Liver (tissue), 9 donors: Measurements from ENCODE around the gene CTSW. TPM values are rescaled to one million over a fixed set of nuclear protein-coding genes. Genes with fewer than 3 reads are reported as not detected.

ENCODE experiments used
- DNase-seq: peaks from one replicate; pipeline ENCODE4 v3.0.0-alpha.2; 2017; ENCODE audit warnings: low spot score
- H3K27ac ChIP-seq, 2 donors: one replicate each; pipeline ENCODE4 v1.7.0; 2013; ENCODE audit warnings: inconsistent platforms in 2 of 2, low read length in 2 of 2, control low read depth in 1 of 2, low read depth in 1 of 2, mild to moderate bottlenecking in 1 of 2
- H3K27me3 ChIP-seq, 4 donors: one replicate each; pipeline versions ENCODE4 v1.6.1 to v1.7.0; 2013; ENCODE audit warnings: low read length in 3 of 4, inconsistent platforms in 1 of 4, mild to moderate bottlenecking in 1 of 4, moderate library complexity in 1 of 4; ENCODE audit not compliant: control insufficient read depth in 4 of 4, insufficient read depth in 4 of 4
- H3K36me3 ChIP-seq, 4 donors: one replicate each; pipeline versions ENCODE4 v1.6.1 to v1.7.0; 2013; ENCODE audit warnings: low read length in 3 of 4, mild to moderate bottlenecking in 3 of 4, low read depth in 1 of 4, moderate library complexity in 1 of 4; ENCODE audit not compliant: control insufficient read depth in 4 of 4, insufficient read depth in 3 of 4
- H3K4me1 ChIP-seq, 4 donors: one replicate each; pipeline versions ENCODE4 v1.6.1 to v1.7.0; 2013; ENCODE audit warnings: low read length in 3 of 4, mild to moderate bottlenecking in 3 of 4, moderate library complexity in 1 of 4; ENCODE audit not compliant: control insufficient read depth in 4 of 4, insufficient read depth in 4 of 4
- H3K4me3 ChIP-seq, 3 donors: one replicate each; pipeline versions ENCODE4 v1.6.1 to v1.7.0; 2013; ENCODE audit warnings: low read length in 3 of 3, control low read depth in 1 of 3, low read depth in 1 of 3, mild to moderate bottlenecking in 1 of 3
- H3K9ac ChIP-seq, 2 donors: one replicate each; pipeline ENCODE4 v1.7.0; 2013; ENCODE audit warnings: low read length in 2 of 2, mild to moderate bottlenecking in 2 of 2, moderate library complexity in 2 of 2, control low read depth in 1 of 2, low read depth in 1 of 2
- H3K9me3 ChIP-seq, 4 donors: one replicate each; pipeline versions ENCODE4 v1.6.1 to v1.7.0; 2013; ENCODE audit warnings: low read length in 3 of 4; ENCODE audit not compliant: control insufficient read depth in 4 of 4
- FOXA1 ChIP-seq: IDR thresholded peaks from 2 replicates; pipeline ENCODE4 v1.6.1; 2016; ENCODE audit warnings: antibody characterized with exemption
- FOXA2 ChIP-seq: IDR thresholded peaks from 2 replicates; pipeline ENCODE4 v1.6.1; 2016; ENCODE audit warnings: antibody characterized with exemption
- GABPA ChIP-seq, 2 donors: IDR thresholded peaks in 1 of 2; conservative IDR thresholded peaks in 1 of 2; 2 replicates each; pipeline ENCODE4 v1.6.1; 2016; ENCODE audit warnings: antibody characterized with exemption in 2 of 2, mild to moderate bottlenecking in 1 of 2, moderate library complexity in 1 of 2
- HNF4A ChIP-seq, 2 donors: conservative IDR thresholded peaks; 2 replicates each; pipeline ENCODE4 v1.6.1; 2016; ENCODE audit warnings: antibody characterized with exemption in 2 of 2, mild to moderate bottlenecking in 2 of 2
- JUND ChIP-seq, 2 donors: IDR thresholded peaks; 2 replicates each; pipeline ENCODE4 v1.6.1; 2016; ENCODE audit warnings: antibody characterized with exemption in 2 of 2
- RAD21 ChIP-seq, 2 donors: IDR thresholded peaks; 2 replicates each; pipeline ENCODE4 v1.6.1; 2016; ENCODE audit warnings: antibody characterized with exemption in 2 of 2, mild to moderate bottlenecking in 2 of 2
- RXRA ChIP-seq, 2 donors: IDR thresholded peaks; 2 replicates each; pipeline ENCODE4 v1.6.1; 2017 to 2018; ENCODE audit warnings: antibody characterized with exemption in 2 of 2, mild to moderate bottlenecking in 1 of 2
- SP1 ChIP-seq: IDR thresholded peaks from 2 replicates; pipeline ENCODE4 v1.6.1; 2018; ENCODE audit warnings: antibody characterized with exemption, mild to moderate bottlenecking
- TAF1 ChIP-seq: conservative IDR thresholded peaks from 2 replicates; pipeline ENCODE4 v1.6.1; 2016; ENCODE audit warnings: antibody characterized with exemption, mild to moderate bottlenecking
- WGBS: extraction: QIAGEN DNeasy Blood & Tissue Kit; methylation state at CpG from one replicate; pipeline ENCODE4 v1.1.7; 2013; 5-methylcytosine and 5-hydroxymethylcytosine counted together
- polyA plus RNA-seq, 2 donors: library from polyadenylated mRNA; stranded (reverse) in 1 of 2; unstranded in 1 of 2; fragments of 200-250 nt in 1 of 2; fragments of >200 nt in 1 of 2; fragmentation: Nextera tagmentation in 1 of 2; extraction: Ambion mirVana in 1 of 2; gene quantifications; one replicate each; pipeline versions ENCODE4 v1.2.1 to v1.2.3, GENCODE V29; 2013 to 2015
- total RNA-seq, 2 donors: library from RNA; depleted of rRNA; stranded (reverse); fragments of >200 nt; gene quantifications; one replicate each; pipeline ENCODE4 v1.2.3, GENCODE V29; 2014
- TF ChIP-seq, protein P1 (sequence below): IDR thresholded peaks from 2 replicates; pipeline ENCODE4 v1.6.1; 2016; ENCODE audit warnings: antibody characterized with exemption, mild to moderate bottlenecking
- TF ChIP-seq, protein P2 (sequence below): fragments of 150-350 bp; IDR thresholded peaks from 2 replicates; pipeline ENCODE4 v1.5.1; 2017; ENCODE audit warnings: improper control_type of control experiment, low read depth, low read length; ENCODE audit not compliant: missing input control
- TF ChIP-seq, protein P3 (sequence below): IDR thresholded peaks from 2 replicates; pipeline ENCODE4 v1.6.1; 2016; ENCODE audit warnings: antibody characterized with exemption
- donor health status: healthy.
- donor health status: healthy.
- donor health status: healthy.
- donor health status: healthy.
- donor health status: healthy.

CTSW gene
- total and polyA plus RNA-seq, 4 donors, result 1.3 to 2.9 (median 2.1) TPM

DNA sequence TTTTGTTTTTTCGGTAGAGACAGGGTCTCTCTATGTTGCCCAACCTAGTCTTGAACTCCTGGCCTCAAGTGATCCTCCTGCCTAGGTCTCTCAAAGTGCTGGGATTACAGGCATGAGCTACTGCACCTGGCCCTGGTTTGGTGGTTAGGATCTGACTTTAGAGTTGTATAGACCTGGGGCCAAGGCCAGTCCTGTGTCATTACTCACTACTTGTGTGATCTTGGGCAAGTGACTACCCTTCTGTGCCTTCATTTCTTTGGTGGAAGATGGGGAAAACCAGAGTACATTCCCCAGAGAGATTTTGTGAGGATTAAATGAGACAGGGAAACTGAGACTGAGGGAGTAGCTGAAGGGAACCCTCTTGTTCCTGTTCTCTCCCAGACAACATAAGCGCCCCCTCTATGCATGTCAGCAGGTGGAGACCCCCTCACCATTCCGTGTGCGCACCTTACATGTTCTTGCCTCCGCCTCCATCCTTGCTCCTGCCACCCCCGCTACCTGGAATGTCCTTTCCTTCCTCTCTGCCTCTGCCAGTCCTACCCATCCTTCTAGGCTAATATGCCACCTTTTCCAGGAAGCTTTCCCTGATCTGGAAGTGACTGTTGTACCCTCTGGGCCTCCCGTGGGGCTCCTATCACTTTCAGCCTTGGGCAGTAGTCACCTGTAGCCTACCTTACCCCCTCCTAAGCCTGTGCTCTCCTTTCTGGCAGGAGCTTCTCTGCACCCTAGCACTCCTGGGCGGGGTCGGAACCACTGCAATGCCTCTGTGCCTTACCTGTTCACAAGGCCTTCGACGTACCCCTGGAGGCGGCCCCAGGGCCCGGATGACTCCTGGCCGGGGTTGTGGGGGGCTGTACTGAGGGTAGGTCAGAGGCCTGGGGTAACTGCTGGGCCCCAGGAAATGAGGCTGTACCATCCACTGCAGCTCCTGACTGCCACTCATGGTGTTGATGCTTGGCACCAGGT lies 16.7 kb downstream of the CTSW start (continued):
- no peak for TF ChIP-seq JUND (IDR thresholded peaks at IDR 0.05)
- TF ChIP-seq, protein P1, sequence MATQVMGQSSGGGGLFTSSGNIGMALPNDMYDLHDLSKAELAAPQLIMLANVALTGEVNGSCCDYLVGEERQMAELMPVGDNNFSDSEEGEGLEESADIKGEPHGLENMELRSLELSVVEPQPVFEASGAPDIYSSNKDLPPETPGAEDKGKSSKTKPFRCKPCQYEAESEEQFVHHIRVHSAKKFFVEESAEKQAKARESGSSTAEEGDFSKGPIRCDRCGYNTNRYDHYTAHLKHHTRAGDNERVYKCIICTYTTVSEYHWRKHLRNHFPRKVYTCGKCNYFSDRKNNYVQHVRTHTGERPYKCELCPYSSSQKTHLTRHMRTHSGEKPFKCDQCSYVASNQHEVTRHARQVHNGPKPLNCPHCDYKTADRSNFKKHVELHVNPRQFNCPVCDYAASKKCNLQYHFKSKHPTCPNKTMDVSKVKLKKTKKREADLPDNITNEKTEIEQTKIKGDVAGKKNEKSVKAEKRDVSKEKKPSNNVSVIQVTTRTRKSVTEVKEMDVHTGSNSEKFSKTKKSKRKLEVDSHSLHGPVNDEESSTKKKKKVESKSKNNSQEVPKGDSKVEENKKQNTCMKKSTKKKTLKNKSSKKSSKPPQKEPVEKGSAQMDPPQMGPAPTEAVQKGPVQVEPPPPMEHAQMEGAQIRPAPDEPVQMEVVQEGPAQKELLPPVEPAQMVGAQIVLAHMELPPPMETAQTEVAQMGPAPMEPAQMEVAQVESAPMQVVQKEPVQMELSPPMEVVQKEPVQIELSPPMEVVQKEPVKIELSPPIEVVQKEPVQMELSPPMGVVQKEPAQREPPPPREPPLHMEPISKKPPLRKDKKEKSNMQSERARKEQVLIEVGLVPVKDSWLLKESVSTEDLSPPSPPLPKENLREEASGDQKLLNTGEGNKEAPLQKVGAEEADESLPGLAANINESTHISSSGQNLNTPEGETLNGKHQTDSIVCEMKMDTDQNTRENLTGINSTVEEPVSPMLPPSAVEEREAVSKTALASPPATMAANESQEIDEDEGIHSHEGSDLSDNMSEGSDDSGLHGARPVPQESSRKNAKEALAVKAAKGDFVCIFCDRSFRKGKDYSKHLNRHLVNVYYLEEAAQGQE, result no peak
- TF ChIP-seq GABPA (IDR thresholded peaks at IDR 0.05 in 1 of 2, conservative IDR thresholded peaks at IDR 0.05 in 1 of 2), result no peak
- no peak for TF ChIP-seq TAF1

DNA sequence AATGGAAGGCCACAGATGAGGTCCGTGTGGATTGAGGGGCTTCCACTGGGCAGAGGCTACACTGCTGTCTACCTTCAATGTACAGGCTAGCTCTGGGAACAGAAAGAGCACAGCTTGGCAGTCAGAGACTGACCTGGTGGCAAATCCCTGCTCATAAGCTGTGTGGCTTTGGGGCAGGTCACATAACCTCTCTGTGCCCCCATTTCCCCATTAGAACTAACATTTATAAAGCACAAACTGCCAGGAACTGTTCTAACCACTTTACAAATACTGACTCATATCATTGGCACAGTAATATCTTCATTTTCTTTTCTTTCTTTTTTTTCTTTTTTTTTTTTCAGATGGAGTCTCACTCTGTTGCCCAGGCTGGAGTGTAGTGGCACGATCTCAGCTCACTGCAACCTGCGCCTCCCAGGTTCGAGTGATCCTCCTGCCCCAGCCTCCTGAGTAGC lies 17.4 kb downstream of the CTSW start:
- no peak for TF ChIP-seq FOXA2
- TF ChIP-seq, protein P2, sequence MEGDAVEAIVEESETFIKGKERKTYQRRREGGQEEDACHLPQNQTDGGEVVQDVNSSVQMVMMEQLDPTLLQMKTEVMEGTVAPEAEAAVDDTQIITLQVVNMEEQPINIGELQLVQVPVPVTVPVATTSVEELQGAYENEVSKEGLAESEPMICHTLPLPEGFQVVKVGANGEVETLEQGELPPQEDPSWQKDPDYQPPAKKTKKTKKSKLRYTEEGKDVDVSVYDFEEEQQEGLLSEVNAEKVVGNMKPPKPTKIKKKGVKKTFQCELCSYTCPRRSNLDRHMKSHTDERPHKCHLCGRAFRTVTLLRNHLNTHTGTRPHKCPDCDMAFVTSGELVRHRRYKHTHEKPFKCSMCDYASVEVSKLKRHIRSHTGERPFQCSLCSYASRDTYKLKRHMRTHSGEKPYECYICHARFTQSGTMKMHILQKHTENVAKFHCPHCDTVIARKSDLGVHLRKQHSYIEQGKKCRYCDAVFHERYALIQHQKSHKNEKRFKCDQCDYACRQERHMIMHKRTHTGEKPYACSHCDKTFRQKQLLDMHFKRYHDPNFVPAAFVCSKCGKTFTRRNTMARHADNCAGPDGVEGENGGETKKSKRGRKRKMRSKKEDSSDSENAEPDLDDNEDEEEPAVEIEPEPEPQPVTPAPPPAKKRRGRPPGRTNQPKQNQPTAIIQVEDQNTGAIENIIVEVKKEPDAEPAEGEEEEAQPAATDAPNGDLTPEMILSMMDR, result no peak
- TF ChIP-seq RAD21 (IDR thresholded peaks at IDR 0.05), result no peak
- no peak for TF ChIP-seq HNF4A (conservative IDR thresholded peaks at IDR 0.05)
- TF ChIP-seq FOXA1, result no peak
- Histone ChIP-seq H3K27ac (no peak overlapping the region), H3K4me3 (no peak overlapping the region), H3K36me3 (peaks cover 0 to 1% (median 0%) of the 10 kb centered on the region in 4 donors), H3K9me3 (no peaks in the 10 kb centered on the region), H3K4me1 (peaks cover 0 to 24% (median 12%) of the 10 kb centered on the region in 4 donors), H3K9ac (no peak overlapping the region), H3K27me3 (no peaks in the 10 kb centered on the region)
- WGBS, result 93% methylated on average over 4 of the region's 4 CpGs
- no peak for DNase-seq

DNA sequence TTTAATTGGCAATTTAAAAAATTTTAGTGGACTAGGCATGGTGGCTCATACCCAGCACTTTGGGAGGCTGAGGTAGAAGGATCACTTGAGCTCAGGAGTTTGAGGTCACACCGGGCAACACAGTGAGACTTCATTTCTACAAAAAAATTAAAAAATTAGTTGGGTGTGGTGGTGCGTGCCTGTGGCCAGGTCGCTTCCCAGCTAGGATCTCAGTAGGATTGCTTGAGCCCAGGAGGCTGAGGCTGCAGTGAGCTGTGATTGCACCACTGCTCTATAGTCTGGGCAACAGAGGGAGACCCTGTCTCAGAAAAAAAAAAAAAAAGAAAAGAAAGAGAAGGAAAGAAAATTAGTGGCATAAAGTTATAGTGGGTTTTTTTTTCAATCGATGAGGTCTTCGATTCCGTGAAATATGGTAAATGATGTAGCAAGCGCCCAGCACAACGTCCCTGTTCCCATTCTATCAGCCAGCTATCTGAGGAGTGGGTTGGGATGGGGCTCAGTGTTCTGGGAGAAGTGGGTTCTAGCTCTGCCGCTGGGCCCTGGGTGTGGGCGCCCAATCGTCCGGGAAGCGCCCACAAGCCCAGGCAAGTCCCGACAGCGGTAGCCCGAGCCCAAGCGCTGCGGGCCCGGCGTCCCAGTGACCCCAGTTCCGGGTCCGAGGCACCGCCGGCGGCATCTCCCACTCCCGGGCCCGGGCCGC lies 19.2 kb downstream of the CTSW start:
- DNase-seq, result no peak
- Histone ChIP-seq H3K36me3 (peaks cover 0 to 1% (median 0%) of the 10 kb centered on the region in 4 donors), H3K27me3 (no peaks in the 10 kb centered on the region), H3K9me3 (no peaks in the 10 kb centered on the region), H3K4me3 (peak overlapping the region in 1 of 3 donors; percentile 44), H3K27ac (no peak overlapping the region), H3K9ac (no peak overlapping the region), H3K4me1 (peaks cover 0 to 16% (median 10%) of the 10 kb centered on the region in 4 donors)
- WGBS, result 25% methylated on average over 28 of the region's 28 CpGs
- TF ChIP-seq HNF4A (conservative IDR thresholded peaks at IDR 0.05) (no peak), FOXA1 (no peak), SP1 (no peak), FOXA2 (no peak), RXRA (IDR thresholded peaks at IDR 0.05) (no peak), RAD21 (IDR thresholded peaks at IDR 0.05) (no peak), TAF1 (no peak), JUND (IDR thresholded peaks at IDR 0.05) (no peak)
- TF ChIP-seq, protein P1, result no peak
- TF ChIP-seq, protein P3, sequence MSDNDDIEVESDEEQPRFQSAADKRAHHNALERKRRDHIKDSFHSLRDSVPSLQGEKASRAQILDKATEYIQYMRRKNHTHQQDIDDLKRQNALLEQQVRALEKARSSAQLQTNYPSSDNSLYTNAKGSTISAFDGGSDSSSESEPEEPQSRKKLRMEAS, result no peak
- TF ChIP-seq, protein P2, result no peak
